HCT116 (cell line): ENCODE results near the gene AURKA. TPM values are rescaled to one million over a fixed set of nuclear protein-coding genes. Genes with fewer than 3 reads are reported as not detected.

Experiments
- ATAC-seq: fragments of 200-7000 bp; cut with Tn5 transposase; 2 replicates; pipeline ENCODE4 v1.9.1; 2020; ENCODE audit warnings: mild to moderate bottlenecking, moderate library complexity
- BruUV-seq: library from RNA; stranded (reverse); fragments of 400-500 nt; replicated peaks from 2 replicates; lab custom pipeline; 2021; lab: Mats Ljungman, UMichigan
- CTCF ChIA-PET: fragments of 300-600 bp; sonication (Branson Sonifier 250); formaldehyde crosslinking; loops from one replicate; lab custom pipeline; 2021; ENCODE audit warnings: antibody characterized with exemption; lab: Charles Lee
- POLR2A ChIA-PET: fragments of 300-600, 350-600 bp; sonication (Branson Sonifier 250); formaldehyde crosslinking; loops from one replicate; lab custom pipeline; 2021; ENCODE audit warnings: antibody characterized with exemption; lab: Charles Lee
- RAD21 ChIA-PET, 2 experiments: fragments of 300-600 bp; sonication (Branson Sonifier 250); formaldehyde crosslinking; loops; one replicate each; lab custom pipeline; 2023; ENCODE audit warnings: low total read pairs in 2 of 2; ENCODE audit not compliant: uncharacterized antibody in 2 of 2, unreplicated experiment in 2 of 2, low non-redundant PET in 1 of 2; lab: Charles Lee
- DNase-seq: peaks from one replicate; pipeline ENCODE4 v3.0.0-alpha.2; 2010; ENCODE audit warnings: low read depth, low spot score
- H2AFZ ChIP-seq: fragments of 200-600 bp; shearing (Covaris generic), sonication (generic); 2 replicates; pipeline ENCODE4 v1.6.1; 2017; ENCODE audit warnings: low read depth, mixed run types, mixed read lengths, antibody characterized with exemption, low read length; ENCODE audit not compliant: poor library complexity, severe bottlenecking
- H3K27ac ChIP-seq: 2 replicates; pipeline ENCODE4 v1.5.1; 2012; ENCODE audit warnings: low read depth, low read length
- H3K27me3 ChIP-seq: fragments of 200-600 bp; sonication (generic); 2 replicates; pipeline ENCODE4 v1.6.1; 2016; ENCODE audit warnings: mixed run types, low read length, mixed read lengths; ENCODE audit not compliant: insufficient read depth
- H3K36me3 ChIP-seq, 2 experiments: fragments of 200-500 bp in 1 of 2; fragments of 200-600 bp in 1 of 2; sonication (Bioruptor generic) in 1 of 2; sonication (generic) in 1 of 2; 2 replicates each; pipeline versions ENCODE4 v1.5.1 to v1.6.1; 2014 to 2016; ENCODE audit warnings: low read length in 2 of 2, inconsistent platforms in 1 of 2, mixed read lengths in 1 of 2, mixed run types in 1 of 2; ENCODE audit not compliant: insufficient read depth in 2 of 2, control insufficient read depth in 1 of 2
- H3K4me1 ChIP-seq, 2 experiments: fragments of 200-600 bp in 1 of 2; sonication (generic) in 1 of 2; 2 replicates each; pipeline versions ENCODE4 v1.5.1 to v1.6.1; 2012 to 2017; ENCODE audit warnings: low read length in 2 of 2, inconsistent platforms in 1 of 2, mild to moderate bottlenecking in 1 of 2, mixed read lengths in 1 of 2, mixed run types in 1 of 2, moderate library complexity in 1 of 2; ENCODE audit not compliant: insufficient read depth in 2 of 2, control insufficient read depth in 1 of 2
- H3K4me2 ChIP-seq: fragments of 200-600 bp; sonication (generic); 2 replicates; pipeline ENCODE4 v1.6.1; 2017; ENCODE audit warnings: mixed run types, low read length, mixed read lengths
- H3K4me3 ChIP-seq, 2 experiments: fragments of 200-600 bp in 1 of 2; sonication (generic) in 1 of 2; replicated peaks in 1 of 2; 2 replicates each; pipeline ENCODE4 v1.5.1; 2011 to 2016; ENCODE audit warnings: low read length in 2 of 2, control low read depth in 1 of 2, low read depth in 1 of 2, mild to moderate bottlenecking in 1 of 2, mixed read lengths in 1 of 2, mixed run types in 1 of 2
- H3K79me2 ChIP-seq: fragments of 200-600 bp; sonication (generic); 2 replicates; pipeline ENCODE4 v1.6.1; 2017; ENCODE audit warnings: mild to moderate bottlenecking, mixed run types, low read length, moderate library complexity, mixed read lengths; ENCODE audit not compliant: insufficient read depth
- H3K9ac ChIP-seq: fragments of 200-600 bp; sonication (generic); 2 replicates; pipeline ENCODE4 v1.6.1; 2016; ENCODE audit warnings: low read length, mixed read lengths
- H3K9me2 ChIP-seq: fragments of 200-600 bp; sonication (generic), shearing (Covaris generic); 2 replicates; pipeline ENCODE4 v1.6.1; 2017; ENCODE audit warnings: mixed run types, mild to moderate bottlenecking, moderate library complexity; ENCODE audit not compliant: insufficient read depth
- H3K9me3 ChIP-seq, 2 experiments: fragments of 200-500 bp in 1 of 2; fragments of 200-600 bp in 1 of 2; sonication (Bioruptor generic) in 1 of 2; sonication (generic) in 1 of 2; 2 replicates each; pipeline ENCODE4 v1.6.1; 2014 to 2017; ENCODE audit warnings: low read length in 2 of 2, mixed read lengths in 2 of 2, inconsistent platforms in 1 of 2, low read depth in 1 of 2, mild to moderate bottlenecking in 1 of 2, mixed run types in 1 of 2, moderate library complexity in 1 of 2; ENCODE audit not compliant: control insufficient read depth in 1 of 2, insufficient read depth in 1 of 2
- H4K20me1 ChIP-seq: fragments of 200-600 bp; sonication (generic), shearing (Covaris generic); 2 replicates; pipeline ENCODE4 v1.6.1; 2017; ENCODE audit warnings: mixed run types, mild to moderate bottlenecking, moderate library complexity; ENCODE audit not compliant: insufficient read depth
- ATF3 ChIP-seq: IDR thresholded peaks from 2 replicates; pipeline ENCODE4 v1.6.1; 2012
- CBX3 ChIP-seq: IDR thresholded peaks from 2 replicates; pipeline ENCODE4 v1.6.1; 2012; ENCODE audit warnings: low read depth
- CTCF ChIP-seq, 3 experiments: fragments of 200-600 bp in 1 of 3; sonication (generic) in 1 of 3; IDR thresholded peaks in 2 of 3; conservative IDR thresholded peaks in 1 of 3; 2 replicates each; pipeline ENCODE4 v1.5.1; 2012 to 2017; ENCODE audit warnings: low read depth in 2 of 3, low read length in 2 of 3, antibody characterized with exemption in 1 of 3, borderline replicate concordance in 1 of 3, control low read depth in 1 of 3, mild to moderate bottlenecking in 1 of 3, mixed read lengths in 1 of 3, mixed run types in 1 of 3, moderate library complexity in 1 of 3; ENCODE audit not compliant: insufficient read depth in 1 of 3
- EGR1 ChIP-seq: IDR thresholded peaks from 2 replicates; pipeline ENCODE4 v1.6.1; 2012; ENCODE audit warnings: low read depth
- ELF1 ChIP-seq: IDR thresholded peaks from 2 replicates; pipeline ENCODE4 v1.6.1; 2012; ENCODE audit warnings: low read depth, borderline replicate concordance
- JUND ChIP-seq: IDR thresholded peaks from 2 replicates; pipeline ENCODE4 v1.6.1; 2012
- POLR2AphosphoS5 ChIP-seq: IDR thresholded peaks from 2 replicates; pipeline ENCODE4 v1.6.1; 2011; ENCODE audit warnings: mild to moderate bottlenecking, low read depth, low read length, moderate library complexity
- RAD21 ChIP-seq: IDR thresholded peaks from 2 replicates; pipeline ENCODE4 v1.6.1; 2012; ENCODE audit warnings: low read depth, mild to moderate bottlenecking
- SIN3A ChIP-seq: IDR thresholded peaks from 2 replicates; pipeline ENCODE4 v1.6.1; 2012; ENCODE audit warnings: low read depth
- SP1 ChIP-seq: IDR thresholded peaks from 2 replicates; pipeline ENCODE4 v1.6.1; 2012; ENCODE audit warnings: low read depth
- SRF ChIP-seq: IDR thresholded peaks from 2 replicates; pipeline ENCODE4 v1.6.1; 2012; ENCODE audit warnings: low read depth
- YY1 ChIP-seq: IDR thresholded peaks from 2 replicates; pipeline ENCODE4 v1.6.1; 2011; ENCODE audit warnings: low read length, low read depth, moderate library complexity, mild to moderate bottlenecking; ENCODE audit not compliant: insufficient replicate concordance; ENCODE audit errors: extremely low read depth
- ZBTB33 ChIP-seq: IDR thresholded peaks from 2 replicates; pipeline ENCODE4 v1.6.1; 2011; ENCODE audit warnings: mild to moderate bottlenecking, low read length, moderate library complexity; ENCODE audit not compliant: insufficient replicate concordance; ENCODE audit errors: extremely low read depth
- ZNF274 ChIP-seq: fragments of 200-500 bp; sonication (Bioruptor generic); IDR thresholded peaks from 2 replicates; pipeline ENCODE4 v1.6.1; 2014; ENCODE audit warnings: mild to moderate bottlenecking, low read depth, low read length, inconsistent platforms
- intact Hi-C: fragments of 100-400 bp; cut with micrococcal nuclease; formaldehyde crosslinking; loops from 2 replicates; pipeline ENCODE4 v1.10.0; 2022
- total RNA-seq: library from RNA; stranded (reverse); gene quantifications from one replicate; pipeline ENCODE4 v1.2.1, GENCODE V29; 2021; ENCODE audit not compliant: unreplicated experiment

Gene AURKA
- total RNA-seq, 1 experiment from 2014 or later: 80.1 TPM

GRCh38 chr20:56362833-56363413, 29.1 kb downstream of the AURKA start:
- TF ChIP-seq ZBTB33 (no peak), CTCF (IDR thresholded peaks at IDR 0.05 in 2 of 3, conservative IDR thresholded peaks at IDR 0.05 in 1 of 3; ENCODE audit: borderline replicate concordance in 1 of 3, insufficient read depth in 1 of 3, low read depth in 2 of 3, low read length in 2 of 3) (no peak), SIN3A (no peak)
- ChIA-PET CTCF (no interaction called here), POLR2A (no interaction called here), RAD21 (no interaction called here)
- no peak for ATAC-seq
- Histone ChIP-seq H3K36me3 (no peaks in the 10 kb centered on the region), H3K79me2 (no peaks in the 10 kb centered on the region), H3K27me3 (no peaks in the 10 kb centered on the region), H2AFZ (no peak overlapping the region), H3K9me2 (no peaks in the 10 kb centered on the region), H3K9ac (no peak overlapping the region), H3K9me3 (no peaks in the 10 kb centered on the region), H3K27ac (no peak overlapping the region), H3K4me1 (peaks cover 7 to 21% of the 10 kb centered on the region in 2 experiments), H3K4me3 (no peak overlapping the region), H4K20me1 (no peaks in the 10 kb centered on the region), H3K4me2 (no peak overlapping the region)
- BruUV-seq: no TSS peak
- intact Hi-C loops: no loop called here
- DNase-seq: no peak

GRCh38 chr20:56361900-56362299, 30.1 kb downstream of the AURKA start:
- ChIA-PET RAD21 (no interaction called here), POLR2A (no interaction called here)
- H3K4me2 ChIP-seq: no peak overlapping the region
- TF ChIP-seq ELF1 (no peak), YY1 (no peak), ATF3 (no peak), CBX3 (no peak), SP1 (no peak), ZNF274 (no peak), RAD21 (no peak), SRF (no peak), EGR1 (no peak), JUND (no peak), POLR2AphosphoS5 (no peak)

More at GRCh38 chr20:56361900-56362299, 30.1 kb downstream of the AURKA start:
- DNase-seq: no peak
- H2AFZ ChIP-seq: no peak overlapping the region
- no peaks in the 10 kb centered on the region for H3K79me2 ChIP-seq
- no peak overlapping the region for H3K4me3 ChIP-seq
- no peaks in the 10 kb centered on the region for H3K9me3 ChIP-seq
- no peaks in the 10 kb centered on the region for H3K36me3 ChIP-seq
- no peaks in the 10 kb centered on the region for H3K9me2 ChIP-seq
- no peak overlapping the region for H3K27ac ChIP-seq
- no peaks in the 10 kb centered on the region for H3K27me3 ChIP-seq
- H3K4me1 ChIP-seq: peaks cover 7 to 21% of the 10 kb centered on the region in 2 experiments
- H4K20me1 ChIP-seq: no peaks in the 10 kb centered on the region
- no peak for ATAC-seq
- H3K9ac ChIP-seq: no peak overlapping the region
- CTCF ChIA-PET: no interaction called here
- intact Hi-C loops: no loop called here
- no TSS peak for BruUV-seq
